Bone marrow (tissue), 2 donors: Measurements from ENCODE around the gene MSL3B.
"Not testable (repeated sequence)": the region's sequence is repeated elsewhere in the genome, so short reads cannot be mapped to it uniquely, and the experiment has no call there.

Source experiments
- DNase-seq, 2 donors: peaks; one replicate each; lab custom pipeline; 2025; lab: John Stamatoyannopoulos, UW

The MSL3B gene

GRCh38 chr2:233867993-233868532, at the start of gene MSL3B:
TSS of gene MSL3B (minus strand) at chr2:233868386.
- DNase-seq, result no peak

- no peak for DNase-seq
Observed at GRCh38 chr2:233917116-233917515, 48.9 kb upstream of the MSL3B start, which contains the start of gene TRPM8. TSS of gene TRPM8 (plus strand) at chr2:233917373. CDS start at chr2:233926538, 9,165 bp downstream.

- DNase-seq, result no peak
Observed at GRCh38 chr2:233915128-233915527, 46.9 kb upstream of the MSL3B start.

GRCh38 chr2:233912691-233913423, 44.7 kb upstream of the MSL3B start:
- DNase-seq, result no peak

GRCh38 chr2:233907627-233908026, 39.4 kb upstream of the MSL3B start:
- no peak for DNase-seq

- no peak for DNase-seq
Observed at GRCh38 chr2:233905945-233906344, 37.8 kb upstream of the MSL3B start.

GRCh38 chr2:233901884-233902283, 33.7 kb upstream of the MSL3B start:
- DNase-seq, result no peak

- no peak for DNase-seq
Observed at GRCh38 chr2:233901367-233901766, 33.2 kb upstream of the MSL3B start.

GRCh38 chr2:233896253-233896652, 28.1 kb upstream of the MSL3B start:
- not testable (repeated sequence) for DNase-seq

- no peak for DNase-seq
Observed at GRCh38 chr2:233892793-233893192, 24.6 kb upstream of the MSL3B start.

- DNase-seq, result no peak
Observed at GRCh38 chr2:233882353-233882752, 14.2 kb upstream of the MSL3B start.

- peak in 1 of 2 donors; percentile 56 for DNase-seq
Observed at GRCh38 chr2:233872125-233872524, 3.9 kb upstream of the MSL3B start.

- DNase-seq, result no peak
Observed at GRCh38 chr2:233871432-233871831, 3.2 kb upstream of the MSL3B start.

GRCh38 chr2:233866479-233866878, 1.7 kb downstream of the MSL3B start:
- DNase-seq, result no peak

GRCh38 chr2:233865838-233866237, 2.3 kb downstream of the MSL3B start:
- DNase-seq, result no peak

GRCh38 chr2:233862261-233862768, 5.9 kb downstream of the MSL3B start:
- DNase-seq, result no peak

- no peak for DNase-seq
Observed at GRCh38 chr2:233858331-233858730, 9.9 kb downstream of the MSL3B start.

GRCh38 chr2:233857511-233858141, 10.6 kb downstream of the MSL3B start:
- DNase-seq, result peak; percentile 19 to 30

- DNase-seq, result no peak
Observed at GRCh38 chr2:233856184-233856583, 12.0 kb downstream of the MSL3B start.

GRCh38 chr2:233855345-233855744, 12.8 kb downstream of the MSL3B start:
- no peak for DNase-seq

- DNase-seq, result peak; percentile 74 to 93
Observed at GRCh38 chr2:233854241-233854981, 13.8 kb downstream of the MSL3B start, which contains the start of gene HJURP. TSS of gene HJURP (minus strand) at chr2:233854535. CDS start at chr2:233854500, 35 bp downstream.

- no peak for DNase-seq
Observed at GRCh38 chr2:233853883-233854240, 14.3 kb downstream of the MSL3B start.
